CD4-positive, alpha-beta T cell (primary cell): ENCODE data around the gene MECP2. TPM values are rescaled to one million over a fixed set of nuclear protein-coding genes. Genes with fewer than 3 reads are reported as not detected.

Experiments used
- ATAC-seq: fragments of 200-7000 bp; cut with Tn5 transposase; one replicate; pipeline ENCODE4 v1.10.0; 2022; ENCODE audit warnings: mild to moderate bottlenecking; ENCODE audit not compliant: poor library complexity
- CTCF ChIA-PET: fragments of 350-600 bp; sonication (Branson Sonifier 250); formaldehyde crosslinking; loops from one replicate; lab custom pipeline; 2021; ENCODE audit warnings: antibody characterized with exemption, inconsistent platforms; lab: Charles Lee
- POLR2A ChIA-PET: fragments of 350-600 bp; sonication (Branson Sonifier 250); formaldehyde crosslinking; loops from one replicate; lab custom pipeline; 2021; ENCODE audit warnings: antibody characterized with exemption, inconsistent platforms; lab: Charles Lee
- DNase-seq, 14 experiments: peaks; one replicate each; pipeline ENCODE4 v3.0.0-alpha.2; 2013 to 2020; ENCODE audit warnings: mixed read lengths in 2 of 14
- H3K27ac ChIP-seq, 2 donors: one replicate each; pipeline versions ENCODE4 v1.5.1 to v1.7.0; 2013; ENCODE audit warnings: low read length in 2 of 2, low read depth in 1 of 2, mild to moderate bottlenecking in 1 of 2
- H3K27me3 ChIP-seq, 2 experiments: 1 replicate in 1 of 2; 2 replicates in 1 of 2; pipeline versions ENCODE4 v1.6.1 to v1.7.0; 2013; ENCODE audit warnings: low read length in 2 of 2, control low read depth in 1 of 2, mild to moderate bottlenecking in 1 of 2, moderate library complexity in 1 of 2; ENCODE audit not compliant: insufficient read depth in 2 of 2, control insufficient read depth in 1 of 2
- H3K36me3 ChIP-seq: one replicate; pipeline ENCODE4 v1.6.1; 2013; ENCODE audit warnings: low read length, control low read depth; ENCODE audit not compliant: insufficient read depth
- H3K4me1 ChIP-seq: one replicate; pipeline ENCODE4 v1.6.1; 2013; ENCODE audit warnings: low read length, control low read depth; ENCODE audit not compliant: insufficient read depth
- H3K4me3 ChIP-seq: one replicate; pipeline ENCODE4 v1.5.1; 2013; ENCODE audit warnings: mild to moderate bottlenecking, low read length, moderate library complexity
- H3K9me3 ChIP-seq, 2 experiments: 1 replicate in 1 of 2; 2 replicates in 1 of 2; pipeline versions ENCODE4 v1.6.1 to v1.7.0; 2013; ENCODE audit warnings: low read length in 2 of 2, mild to moderate bottlenecking in 2 of 2, control low read depth in 1 of 2, moderate library complexity in 1 of 2; ENCODE audit not compliant: control insufficient read depth in 1 of 2, insufficient read depth in 1 of 2
- H3K27ac Mint-ChIP-seq: one replicate; pipeline ENCODE4 v1.8.0; 2020; ENCODE audit warnings: mixed read lengths
- H3K27me3 Mint-ChIP-seq: one replicate; pipeline ENCODE4 v1.8.0; 2021; ENCODE audit warnings: mixed read lengths
- H3K36me3 Mint-ChIP-seq: one replicate; pipeline ENCODE4 v1.8.0; 2021; ENCODE audit warnings: low read depth, mixed read lengths
- H3K4me1 Mint-ChIP-seq: one replicate; pipeline ENCODE4 v1.8.0; 2021; ENCODE audit warnings: low read depth, mixed read lengths
- H3K4me3 Mint-ChIP-seq: one replicate; pipeline ENCODE4 v1.8.0; 2020; ENCODE audit warnings: mild to moderate bottlenecking, mixed read lengths
- H3K9me3 Mint-ChIP-seq: one replicate; pipeline ENCODE4 v1.8.0; 2020; ENCODE audit warnings: mixed read lengths
- intact Hi-C, 2 experiments: fragments of 100-400 bp; cut with DNase I in 1 of 2; cut with micrococcal nuclease in 1 of 2; formaldehyde crosslinking; loops; one replicate each; pipeline versions ENCODE4 v1.15.1 to v1.9.0; 2023 to 2025; cut with DNase I, micrococcal nuclease
- total RNA-seq, 174 experiments: library from RNA in 2 of 174; stranded (reverse) in 2 of 174; gene quantifications; one replicate each; pipeline ENCODE4 v1.2.3 and lab custom pipeline; 2021 to 2026
- TF ChIP-seq, protein P1 (sequence below): fragments of 200-600 bp; IDR thresholded peaks from one replicate; pipeline ENCODE4 v1.8.0; 2022; ENCODE audit warnings: antibody characterized with exemption, mild to moderate bottlenecking

The MECP2 gene
- total RNA-seq, 2 experiments from 2014 or later: 120 to 133 TPM

- peaks cover 56% of the 10 kb centered on the region for H3K36me3 ChIP-seq
- H3K9me3 ChIP-seq: no peaks in the 10 kb centered on the region
- ATAC-seq (no peak), DNase-seq (no peak)
- POLR2A ChIA-PET: interaction anchor here (0.7 kb wide), 1 partner anchor 22 kb away, joined by 3 read pairs; no protein-coding TSS in a partner anchor
- CTCF ChIA-PET: no interaction called here
- H3K27ac Mint-ChIP-seq: peak overlapping the region; percentile 71
- peaks cover 64% of the 10 kb centered on the region for H3K36me3 Mint-ChIP-seq
- peaks cover 32% of the 10 kb centered on the region for H3K4me1 ChIP-seq
- no peak overlapping the region for H3K4me3 Mint-ChIP-seq
- H3K27me3 ChIP-seq: no peaks in the 10 kb centered on the region
- H3K27me3 Mint-ChIP-seq: no peaks in the 10 kb centered on the region
- peaks cover 47% of the 10 kb centered on the region for H3K4me1 Mint-ChIP-seq
- H3K9me3 Mint-ChIP-seq: no peaks in the 10 kb centered on the region
- TF ChIP-seq, protein P1, sequence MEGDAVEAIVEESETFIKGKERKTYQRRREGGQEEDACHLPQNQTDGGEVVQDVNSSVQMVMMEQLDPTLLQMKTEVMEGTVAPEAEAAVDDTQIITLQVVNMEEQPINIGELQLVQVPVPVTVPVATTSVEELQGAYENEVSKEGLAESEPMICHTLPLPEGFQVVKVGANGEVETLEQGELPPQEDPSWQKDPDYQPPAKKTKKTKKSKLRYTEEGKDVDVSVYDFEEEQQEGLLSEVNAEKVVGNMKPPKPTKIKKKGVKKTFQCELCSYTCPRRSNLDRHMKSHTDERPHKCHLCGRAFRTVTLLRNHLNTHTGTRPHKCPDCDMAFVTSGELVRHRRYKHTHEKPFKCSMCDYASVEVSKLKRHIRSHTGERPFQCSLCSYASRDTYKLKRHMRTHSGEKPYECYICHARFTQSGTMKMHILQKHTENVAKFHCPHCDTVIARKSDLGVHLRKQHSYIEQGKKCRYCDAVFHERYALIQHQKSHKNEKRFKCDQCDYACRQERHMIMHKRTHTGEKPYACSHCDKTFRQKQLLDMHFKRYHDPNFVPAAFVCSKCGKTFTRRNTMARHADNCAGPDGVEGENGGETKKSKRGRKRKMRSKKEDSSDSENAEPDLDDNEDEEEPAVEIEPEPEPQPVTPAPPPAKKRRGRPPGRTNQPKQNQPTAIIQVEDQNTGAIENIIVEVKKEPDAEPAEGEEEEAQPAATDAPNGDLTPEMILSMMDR: no peak
- no peak overlapping the region for H3K4me3 ChIP-seq
- intact Hi-C loops: no loop called here
- H3K27ac ChIP-seq: no peak overlapping the region
These were observed 48.1 kb downstream of the MECP2 start for GRCh38 chrX:154049209-154050112.

GRCh38 chrX:154048398-154048797 lies 49.1 kb downstream of the MECP2 start:
- Mint-ChIP-seq H3K27ac (no peak overlapping the region), H3K27me3 (no peaks in the 10 kb centered on the region), H3K9me3 (no peaks in the 10 kb centered on the region), H3K4me3 (no peak overlapping the region), H3K4me1 (peaks cover 47% of the 10 kb centered on the region), H3K36me3 (peaks cover 71% of the 10 kb centered on the region)
- H3K9me3 ChIP-seq: no peaks in the 10 kb centered on the region
- DNase-seq (no peak), ATAC-seq (no peak)
- H3K4me3 ChIP-seq: no peak overlapping the region
- H3K36me3 ChIP-seq: peaks cover 53% of the 10 kb centered on the region
- TF ChIP-seq, protein P1: no peak
- intact Hi-C loops: no loop called here
- CTCF ChIA-PET: interaction anchor here (0.5 kb wide), 1 partner anchor 250 kb away, joined by 3 read pairs; no protein-coding TSS in a partner anchor
- H3K27me3 ChIP-seq: no peaks in the 10 kb centered on the region
- H3K4me1 ChIP-seq: peaks cover 32% of the 10 kb centered on the region
- H3K27ac ChIP-seq: no peak overlapping the region
- POLR2A ChIA-PET: no interaction called here

DNA sequence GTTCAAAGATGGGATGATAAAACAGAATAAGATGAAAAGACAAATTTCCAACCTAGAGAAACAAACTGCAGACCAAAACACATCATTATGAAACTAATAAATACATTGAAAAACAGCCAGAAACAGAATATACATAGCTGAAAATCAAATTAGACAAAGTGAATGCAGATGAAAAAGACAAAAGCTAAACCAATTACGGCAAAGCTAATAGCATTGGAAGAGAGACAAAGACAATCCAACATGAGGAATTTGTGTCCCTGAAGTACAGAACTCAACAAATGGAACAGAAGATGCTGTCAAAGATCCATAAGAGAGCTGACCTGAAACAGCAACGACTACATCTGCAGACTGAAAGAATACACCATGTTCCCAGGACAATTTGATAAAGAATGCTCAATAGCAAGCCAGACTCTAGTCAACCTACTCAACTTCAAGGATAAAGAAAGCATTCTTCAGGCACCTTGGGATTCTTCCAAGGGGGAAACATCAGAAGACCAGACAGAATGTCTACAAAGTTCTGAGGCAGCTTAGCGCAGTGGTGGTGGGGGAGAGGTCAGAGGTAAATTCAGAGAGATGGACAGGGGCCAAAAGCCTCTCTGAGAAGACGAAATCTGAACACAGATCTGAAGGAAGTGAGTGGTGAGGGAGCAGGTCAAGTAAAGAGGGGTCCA lies 50.4 kb downstream of the MECP2 start:
- TF ChIP-seq, protein P1: no peak
- intact Hi-C loops: no loop called here
- H3K27me3 ChIP-seq: no peaks in the 10 kb centered on the region
- Mint-ChIP-seq H3K27ac (peak overlapping the region; percentile 19), H3K9me3 (no peaks in the 10 kb centered on the region), H3K4me1 (peaks cover 45% of the 10 kb centered on the region), H3K36me3 (peaks cover 75% of the 10 kb centered on the region), H3K27me3 (no peaks in the 10 kb centered on the region), H3K4me3 (no peak overlapping the region)
- H3K36me3 ChIP-seq: peaks cover 51% of the 10 kb centered on the region
- DNase-seq: no peak
- peaks cover 29% of the 10 kb centered on the region for H3K4me1 ChIP-seq
- H3K27ac ChIP-seq: no peak overlapping the region
- no peak for ATAC-seq
- CTCF ChIA-PET: no interaction called here
- POLR2A ChIA-PET: no interaction called here
- H3K4me3 ChIP-seq: no peak overlapping the region
- no peaks in the 10 kb centered on the region for H3K9me3 ChIP-seq
